IMR-90 (cell line): ENCODE results near the gene IGSF9B.
"Not testable (repeated sequence)": the region's sequence is repeated elsewhere in the genome, so short reads cannot be mapped to it uniquely, and the experiment has no call there.

ENCODE experiments used
- CTCF ChIP-seq: conservative IDR thresholded peaks from 2 replicates; pipeline ENCODE4 v1.5.1; 2012; ENCODE audit warnings: mild to moderate bottlenecking, low read depth, low read length, improper control_type of control experiment
- ELK1 ChIP-seq: fragments of 150-350 bp; IDR thresholded peaks from 2 replicates; pipeline ENCODE4 v1.6.1; 2016; ENCODE audit warnings: low read depth, mild to moderate bottlenecking, low read length, moderate library complexity, borderline replicate concordance
- MAFK ChIP-seq: IDR thresholded peaks from 2 replicates; pipeline ENCODE4 v1.6.1; 2012; ENCODE audit warnings: low read depth, low read length, improper control_type of control experiment
- POLR2A ChIP-seq: IDR thresholded peaks from 2 replicates; pipeline ENCODE4 v1.6.1; 2012; ENCODE audit warnings: mild to moderate bottlenecking, low read depth, low read length

GRCh38 chr11:134002338-134002737 is 45.6 kb upstream of the IGSF9B start:
- not testable (repeated sequence) for TF ChIP-seq CTCF, ELK1, MAFK, POLR2A
